Fibroblast of the aortic adventitia (primary cell): ENCODE measurements around the gene CDH16. TPM values are rescaled to one million over a fixed set of nuclear protein-coding genes. Genes with fewer than 3 reads are reported as not detected.
A peak's percentile ranks its signal among the peaks of the same experiment; 100 is the strongest.
"Not testable (repeated sequence)": the region's sequence is repeated elsewhere in the genome, so short reads cannot be mapped to it uniquely, and the experiment has no call there.

Source experiments
- DNase-seq: peaks from one replicate; pipeline ENCODE4 v3.0.0-alpha.2; 2010; ENCODE audit warnings: low read depth
- H3K4me3 ChIP-seq: 2 replicates; pipeline ENCODE4 v1.5.1; 2011; ENCODE audit warnings: low read depth, mild to moderate bottlenecking, control low read depth, low read length, moderate library complexity
- CTCF ChIP-seq: IDR thresholded peaks from 2 replicates; pipeline ENCODE4 v1.5.1; 2011; ENCODE audit warnings: mild to moderate bottlenecking, low read length, control low read depth, inconsistent platforms; ENCODE audit not compliant: insufficient read depth
- total RNA-seq: library from RNA; depleted of rRNA; stranded (reverse); fragments of >200 nt; gene quantifications from 2 replicates; pipeline ENCODE4 v1.2.3, GENCODE V29; 2012; ENCODE audit warnings: low replicate concordance

Gene CDH16
- total RNA-seq, 1 donor: not detected

- no peak overlapping the region for H3K4me3 ChIP-seq
- TF ChIP-seq CTCF: no peak
- DNase-seq: no peak
These were observed 45.0 kb downstream of the CDH16 start for GRCh38 chr16:66873685-66874055.

GRCh38 chr16:66872943-66873684 is 45.6 kb downstream of the CDH16 start:
- DNase-seq: peak; percentile 97
- peak overlapping the region; percentile 61 for H3K4me3 ChIP-seq
- TF ChIP-seq CTCF: peak; percentile 87

- H3K4me3 ChIP-seq: peak overlapping the region; percentile 61
- no peak for DNase-seq
- TF ChIP-seq CTCF: no peak
These were observed 46.1 kb downstream of the CDH16 start for GRCh38 chr16:66872559-66872942.

GRCh38 chr16:66871840-66872239 is 46.8 kb downstream of the CDH16 start:
- no peak for DNase-seq
- H3K4me3 ChIP-seq: no peak overlapping the region
- TF ChIP-seq CTCF: no peak

GRCh38 chr16:66871363-66871762 is 47.3 kb downstream of the CDH16 start:
- not testable (repeated sequence) for H3K4me3 ChIP-seq, DNase-seq

GRCh38 chr16:66869424-66869823 is 49.3 kb downstream of the CDH16 start:
- TF ChIP-seq CTCF: no peak
- no peak overlapping the region for H3K4me3 ChIP-seq
- no peak for DNase-seq

- no peak overlapping the region for H3K4me3 ChIP-seq
- no peak for DNase-seq
- TF ChIP-seq CTCF: no peak
These were observed 55.0 kb downstream of the CDH16 start for GRCh38 chr16:66863707-66864106.
